Posterior cingulate gyrus (tissue), 11 donors: ENCODE measurements around the gene SLCO1B3.

Experiments used
- DNase-seq, 10 donors: peaks; one replicate each; pipeline versions ENCODE4 v3.0.0 to v3.0.0-alpha.2; 2020 to 2021; ENCODE audit warnings: mixed read lengths in 3 of 10
- intact Hi-C: fragments of 100-400 bp; cut with DNase I; formaldehyde crosslinking; loops from one replicate; pipeline ENCODE4 v1.15.1; 2023

SLCO1B3 gene

GRCh38 chr12:20883288-20883687 lies 72.8 kb downstream of the SLCO1B3 start:
- intact Hi-C loops, result no loop called here
- no peak for DNase-seq

DNA sequence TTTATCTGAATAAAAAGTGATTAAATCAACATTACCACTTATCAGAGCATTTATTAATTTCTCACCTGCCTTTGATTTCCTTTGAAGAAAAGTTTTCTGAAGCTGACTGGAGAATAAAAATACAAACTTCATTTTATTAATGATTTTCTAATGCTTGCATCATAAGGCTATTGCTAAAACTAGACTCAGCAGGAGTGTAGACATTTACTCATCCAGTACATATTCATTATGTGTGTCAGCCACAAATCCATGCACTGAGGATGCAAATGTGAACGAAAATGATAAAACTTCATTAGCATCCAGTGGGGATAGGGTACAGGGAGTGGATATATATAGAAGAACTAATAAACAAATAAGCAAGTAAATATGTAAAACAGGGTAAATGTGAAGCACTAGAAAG lies 74.6 kb downstream of the SLCO1B3 start:
- no peak for DNase-seq
- intact Hi-C loops, result no loop called here

DNA sequence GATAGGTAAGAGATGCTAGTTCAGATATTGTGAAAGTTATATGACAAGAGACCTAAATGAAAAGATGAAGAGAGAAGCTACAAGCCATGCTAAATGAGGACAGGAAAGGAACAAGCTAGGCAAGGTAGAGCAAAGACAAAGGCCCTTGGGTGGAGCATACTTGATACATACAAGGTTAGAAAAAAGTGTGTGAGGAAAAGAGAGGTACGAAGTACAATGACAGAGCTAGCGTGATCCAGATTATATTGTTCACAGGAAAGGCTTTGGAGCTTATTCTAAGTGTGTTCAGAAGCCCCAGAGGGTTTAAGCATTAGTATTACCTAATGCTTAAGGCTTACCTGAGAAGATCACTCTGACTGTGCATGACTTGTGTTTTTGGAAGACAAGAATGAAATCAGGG lies 75.0 kb downstream of the SLCO1B3 start:
- intact Hi-C loops, result no loop called here
- DNase-seq, result no peak

DNA sequence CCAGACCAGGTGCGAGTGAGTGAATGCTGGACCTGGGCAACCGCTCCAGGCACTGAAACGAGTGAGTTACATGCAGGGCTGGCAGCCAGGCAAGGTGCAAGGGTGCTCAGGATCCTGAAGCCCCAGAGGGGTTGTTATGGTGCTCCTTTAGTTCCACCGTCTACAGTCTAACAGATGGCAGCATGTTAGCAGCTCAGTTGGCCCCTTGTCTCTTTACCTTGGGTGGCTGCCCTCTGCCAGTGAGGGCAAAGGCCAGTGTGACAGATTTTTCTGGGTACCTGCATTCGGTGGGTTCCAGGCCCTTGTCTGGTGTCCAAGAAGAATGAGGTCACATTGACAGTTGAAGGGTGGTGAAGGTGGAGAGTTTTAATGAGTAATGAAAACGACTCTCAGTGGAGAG lies 106.8 kb downstream of the SLCO1B3 start:
- intact Hi-C loops, result no loop called here
- DNase-seq, result no peak

DNA sequence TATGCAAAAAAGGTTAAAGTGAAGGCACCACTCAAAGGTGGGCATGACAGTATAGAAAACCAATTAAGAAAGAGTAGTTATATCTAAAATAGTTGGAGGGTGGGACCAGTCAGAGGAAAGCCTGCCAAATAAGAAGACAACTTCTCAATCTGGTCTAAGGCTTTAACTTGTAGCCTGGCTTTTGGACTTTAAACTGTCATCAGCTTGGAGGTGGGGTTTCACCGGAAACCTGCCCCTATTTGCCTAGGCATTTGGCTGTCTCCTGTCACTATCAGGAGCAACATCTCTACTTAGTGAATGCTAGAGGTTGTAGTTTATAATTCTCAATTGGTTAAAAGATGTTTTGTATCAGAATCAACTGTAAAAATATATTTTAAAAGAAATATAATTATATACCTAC lies 107.3 kb downstream of the SLCO1B3 start:
- DNase-seq, result peak in 1 of 10 donors; percentile 37
- intact Hi-C loops, result no loop called here

GRCh38 chr12:20931894-20932293 lies 121.4 kb downstream of the SLCO1B3 start:
- intact Hi-C loops, result no loop called here
- DNase-seq, result no peak

DNA sequence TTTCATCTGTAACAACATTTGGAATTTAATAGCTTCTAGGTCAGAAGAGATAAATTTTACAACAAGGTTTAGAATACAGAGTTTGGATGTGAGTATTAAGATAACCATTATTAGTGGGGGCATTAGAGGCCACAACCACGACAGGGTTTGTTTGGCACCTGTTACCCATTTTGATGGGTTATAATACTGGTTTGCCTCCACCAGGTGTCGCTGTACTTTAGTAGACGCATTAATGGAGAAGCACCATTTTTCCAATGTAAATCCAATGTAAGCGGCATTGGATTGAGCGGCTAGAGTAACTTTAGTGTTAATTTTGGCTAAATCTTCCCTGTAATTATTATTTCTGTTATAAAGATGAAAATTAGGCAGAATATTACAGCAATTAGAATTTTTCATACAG lies 136.2 kb downstream of the SLCO1B3 start:
- intact Hi-C loops, result no loop called here
- DNase-seq, result peak in 1 of 10 donors; percentile 14

DNA sequence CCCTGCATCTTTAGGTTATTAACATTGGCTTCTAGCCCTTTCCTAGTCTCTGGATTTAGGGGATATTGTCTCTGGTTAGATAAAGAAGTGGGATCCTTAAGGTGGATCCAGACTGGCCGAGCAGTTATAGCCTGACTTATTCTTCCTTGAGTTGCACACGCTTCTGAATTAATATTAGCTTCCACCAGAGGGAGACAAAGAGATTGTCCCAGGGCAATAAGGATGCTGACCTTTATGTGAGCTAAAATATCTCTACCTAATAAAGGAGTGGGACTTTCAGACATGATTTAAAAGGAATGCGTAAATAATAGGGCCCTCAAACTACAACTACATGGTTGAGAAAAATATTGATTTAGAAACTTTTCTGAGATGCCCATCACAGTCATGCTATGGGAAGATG lies 139.7 kb downstream of the SLCO1B3 start:
- intact Hi-C loops, result no loop called here
- no peak for DNase-seq

DNA sequence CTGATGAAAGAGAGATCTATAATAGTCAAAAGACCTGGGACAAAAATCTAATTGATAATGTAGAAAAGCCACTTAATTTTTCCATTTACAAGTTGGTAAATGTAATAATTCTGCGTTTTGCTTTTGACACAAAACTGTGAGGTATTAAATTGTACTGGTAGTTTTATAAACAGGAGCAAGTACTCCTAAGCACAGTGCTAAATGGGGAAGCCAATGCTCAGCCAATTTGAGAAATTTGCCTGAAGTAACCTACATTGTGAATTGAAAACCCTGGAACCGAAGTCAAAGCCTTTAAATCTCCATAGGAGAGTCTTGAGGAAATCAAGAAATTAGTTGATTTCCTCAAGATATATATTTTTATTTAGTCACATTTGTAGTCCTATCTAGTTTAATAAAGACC lies 152.8 kb downstream of the SLCO1B3 start:
- intact Hi-C loops, result no loop called here
- DNase-seq, result no peak

DNA sequence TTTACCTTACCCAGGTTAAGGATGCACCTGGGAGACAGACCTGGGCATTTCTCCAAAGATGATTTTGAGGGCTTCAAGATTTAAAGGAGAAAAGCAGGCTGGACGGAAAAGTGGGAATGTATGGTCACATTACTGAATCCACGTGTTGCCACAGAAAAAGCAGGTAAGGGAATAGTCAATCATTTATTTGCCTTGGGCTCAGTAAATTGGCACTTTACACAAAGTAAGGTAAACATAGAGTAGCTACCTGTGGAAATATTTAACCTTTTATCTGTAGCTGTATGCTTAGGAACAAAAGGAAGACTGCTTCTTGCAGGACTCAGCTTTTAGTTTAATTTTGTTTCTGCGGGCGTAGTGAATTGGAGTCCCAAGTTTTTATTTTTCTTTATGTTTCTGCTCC lies 153.3 kb downstream of the SLCO1B3 start:
- intact Hi-C loops, result no loop called here
- DNase-seq, result no peak
